Endothelial cell of umbilical vein (primary cell): Measurements from ENCODE around the gene POLR2L.

Experiments used
- EZH2 ChIP-seq: IDR thresholded peaks from 2 replicates; pipeline ENCODE4 v1.6.1; 2012; ENCODE audit warnings: borderline replicate concordance, low read depth, mild to moderate bottlenecking, moderate library complexity, low read length, inconsistent platforms; ENCODE audit not compliant: severe bottlenecking
- FOS ChIP-seq: IDR thresholded peaks from 2 replicates; pipeline ENCODE4 v1.6.1; 2011; ENCODE audit warnings: mild to moderate bottlenecking, low read length, moderate library complexity, borderline replicate concordance; ENCODE audit not compliant: insufficient read depth
- JUN ChIP-seq: IDR thresholded peaks from 2 replicates; pipeline ENCODE4 v1.6.1; 2011; ENCODE audit warnings: borderline replicate concordance, low read depth; ENCODE audit not compliant: insufficient read length, insufficient read depth
- MYC ChIP-seq: IDR thresholded peaks from one replicate; pipeline ENCODE4 v1.6.1; 2011; ENCODE audit warnings: mild to moderate bottlenecking, low read depth, low read length
- POLR2A ChIP-seq: IDR thresholded peaks from 2 replicates; pipeline ENCODE4 v1.6.1; 2012; ENCODE audit warnings: low read depth, mild to moderate bottlenecking, control low read depth, low read length
- POLR2AphosphoS5 ChIP-seq: IDR thresholded peaks from 2 replicates; pipeline ENCODE4 v1.6.1; 2012; ENCODE audit warnings: low read depth, mild to moderate bottlenecking, control low read depth, low read length, moderate library complexity; ENCODE audit not compliant: insufficient read depth
- TF ChIP-seq, protein P1 (sequence below), 2 donors: IDR thresholded peaks; 1 replicate in 1 of 2; 2 replicates in 1 of 2; pipeline ENCODE4 v1.5.1; 2011; ENCODE audit warnings: low read length in 2 of 2, mild to moderate bottlenecking in 2 of 2, moderate library complexity in 2 of 2, control low read depth in 1 of 2, inconsistent platforms in 1 of 2, low read depth in 1 of 2; ENCODE audit not compliant: insufficient read depth in 1 of 2; ENCODE audit errors: extremely low read depth in 1 of 2
- TF ChIP-seq, protein P2 (sequence below): IDR thresholded peaks from 2 replicates; pipeline ENCODE4 v1.6.1; 2011; ENCODE audit not compliant: insufficient read depth, insufficient read length

- TF ChIP-seq, protein P1, sequence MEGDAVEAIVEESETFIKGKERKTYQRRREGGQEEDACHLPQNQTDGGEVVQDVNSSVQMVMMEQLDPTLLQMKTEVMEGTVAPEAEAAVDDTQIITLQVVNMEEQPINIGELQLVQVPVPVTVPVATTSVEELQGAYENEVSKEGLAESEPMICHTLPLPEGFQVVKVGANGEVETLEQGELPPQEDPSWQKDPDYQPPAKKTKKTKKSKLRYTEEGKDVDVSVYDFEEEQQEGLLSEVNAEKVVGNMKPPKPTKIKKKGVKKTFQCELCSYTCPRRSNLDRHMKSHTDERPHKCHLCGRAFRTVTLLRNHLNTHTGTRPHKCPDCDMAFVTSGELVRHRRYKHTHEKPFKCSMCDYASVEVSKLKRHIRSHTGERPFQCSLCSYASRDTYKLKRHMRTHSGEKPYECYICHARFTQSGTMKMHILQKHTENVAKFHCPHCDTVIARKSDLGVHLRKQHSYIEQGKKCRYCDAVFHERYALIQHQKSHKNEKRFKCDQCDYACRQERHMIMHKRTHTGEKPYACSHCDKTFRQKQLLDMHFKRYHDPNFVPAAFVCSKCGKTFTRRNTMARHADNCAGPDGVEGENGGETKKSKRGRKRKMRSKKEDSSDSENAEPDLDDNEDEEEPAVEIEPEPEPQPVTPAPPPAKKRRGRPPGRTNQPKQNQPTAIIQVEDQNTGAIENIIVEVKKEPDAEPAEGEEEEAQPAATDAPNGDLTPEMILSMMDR (IDR thresholded peaks at IDR 0.05; ENCODE audit: extremely low read depth in 1 of 2, insufficient read depth in 1 of 2, low read depth in 1 of 2, low read length in 2 of 2), result no peak
- no peak for TF ChIP-seq EZH2
- TF ChIP-seq, protein P2, sequence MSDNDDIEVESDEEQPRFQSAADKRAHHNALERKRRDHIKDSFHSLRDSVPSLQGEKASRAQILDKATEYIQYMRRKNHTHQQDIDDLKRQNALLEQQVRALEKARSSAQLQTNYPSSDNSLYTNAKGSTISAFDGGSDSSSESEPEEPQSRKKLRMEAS, result peak; percentile 82
- no peak for TF ChIP-seq POLR2AphosphoS5
- peak; percentile 78 for TF ChIP-seq POLR2A
- TF ChIP-seq MYC, result no peak
- TF ChIP-seq JUN, result no peak
- no peak for TF ChIP-seq FOS
Observed at GRCh38 chr11:797296-798092, 44.8 kb downstream of the POLR2L start.
